Endothelial cell of umbilical vein (primary cell): ENCODE measurements around the gene ARHGEF7. TPM values are rescaled to one million over a fixed set of nuclear protein-coding genes. Genes with fewer than 3 reads are reported as not detected.

Experiments
- BruUV-seq: library from RNA; stranded (reverse); fragments of 400-500 nt; replicated peaks from 2 replicates; lab custom pipeline; 2021; lab: Mats Ljungman, UMichigan
- CTCF ChIA-PET: fragments of 300-600, 350-600 bp; sonication (Branson Sonifier 250); formaldehyde crosslinking; loops from one replicate; lab custom pipeline; 2021; ENCODE audit warnings: antibody characterized with exemption, inconsistent platforms; lab: Charles Lee
- POLR2A ChIA-PET: fragments of 300-600, 350-600 bp; sonication (Branson Sonifier 250); formaldehyde crosslinking; loops from one replicate; lab custom pipeline; 2021; ENCODE audit warnings: antibody characterized with exemption, inconsistent platforms; lab: Charles Lee
- DNase-seq: peaks from one replicate; pipeline ENCODE4 v3.0.0-alpha.2; 2011; ENCODE audit warnings: low read depth, low spot score
- FAIRE-seq: peaks from 2 replicates; lab custom pipeline; 2011; peaks lifted over from hg19 to GRCh38; lab: Jason Lieb, UNC
- H2AFZ ChIP-seq: 2 replicates; pipeline ENCODE4 v1.6.0; 2012; ENCODE audit warnings: low read depth, low read length, control low read depth, inconsistent platforms
- H3K27ac ChIP-seq: 2 replicates; pipeline ENCODE4 v1.5.1; 2011; ENCODE audit warnings: low read depth, mild to moderate bottlenecking, control low read depth, low read length, moderate library complexity; ENCODE audit not compliant: insufficient read depth
- H3K27me3 ChIP-seq, 2 experiments: 2 replicates each; pipeline versions ENCODE4 v1.6.0 to v1.6.1; 2011; ENCODE audit warnings: low read length in 2 of 2, mixed read lengths in 1 of 2; ENCODE audit not compliant: control insufficient read depth in 2 of 2, insufficient read depth in 2 of 2
- H3K36me3 ChIP-seq, 2 experiments: 2 replicates in 1 of 2; 3 replicates in 1 of 2; pipeline ENCODE4 v1.5.1; 2011; ENCODE audit warnings: low read length in 2 of 2, mild to moderate bottlenecking in 1 of 2, moderate library complexity in 1 of 2; ENCODE audit not compliant: control insufficient read depth in 2 of 2, insufficient read depth in 2 of 2; ENCODE audit errors: extremely low read depth in 1 of 2
- H3K4me1 ChIP-seq: 3 replicates; pipeline ENCODE4 v1.5.1; 2011; ENCODE audit warnings: mild to moderate bottlenecking, low read length; ENCODE audit not compliant: control insufficient read depth, insufficient read depth; ENCODE audit errors: extremely low read depth
- H3K4me2 ChIP-seq: 2 replicates; pipeline ENCODE4 v1.6.1; 2011; ENCODE audit warnings: low read length, control low read depth, mixed read lengths; ENCODE audit not compliant: insufficient read depth
- H3K4me3 ChIP-seq, 3 experiments: fragments of 200-600 bp in 1 of 3; sonication (generic), shearing (Covaris generic) in 1 of 3; replicated peaks in 1 of 3; 2 replicates each; pipeline ENCODE4 v1.5.1; 2011 to 2016; ENCODE audit warnings: control low read depth in 3 of 3, low read length in 3 of 3, mild to moderate bottlenecking in 2 of 3, inconsistent platforms in 1 of 3, low read depth in 1 of 3, moderate library complexity in 1 of 3; ENCODE audit not compliant: insufficient read depth in 1 of 3
- H3K79me2 ChIP-seq: 2 replicates; pipeline ENCODE4 v1.6.0; 2012; ENCODE audit warnings: low read length, inconsistent platforms; ENCODE audit not compliant: control insufficient read depth, insufficient read depth
- H3K9ac ChIP-seq: replicated peaks from 2 replicates; pipeline ENCODE3; 2011; ENCODE audit warnings: low read length, control low read depth; ENCODE audit not compliant: insufficient read depth; ENCODE audit errors: extremely low read depth
- H3K9me1 ChIP-seq: replicated peaks from 3 replicates; pipeline ENCODE4 v1.6.0; 2011; ENCODE audit warnings: mild to moderate bottlenecking, low read length; ENCODE audit not compliant: control insufficient read depth, insufficient read depth; ENCODE audit errors: extremely low read depth
- H3K9me3 ChIP-seq: replicated peaks from 2 replicates; pipeline ENCODE4 v1.5.1; 2012; ENCODE audit warnings: low read length, inconsistent platforms; ENCODE audit not compliant: control insufficient read depth, insufficient read depth
- H4K20me1 ChIP-seq: replicated peaks from 2 replicates; pipeline ENCODE3; 2011; ENCODE audit warnings: mild to moderate bottlenecking, low read length; ENCODE audit not compliant: control insufficient read depth, insufficient read depth; ENCODE audit errors: extremely low read depth
- EZH2 ChIP-seq: IDR thresholded peaks from 2 replicates; pipeline ENCODE4 v1.6.1; 2012; ENCODE audit warnings: borderline replicate concordance, low read depth, mild to moderate bottlenecking, moderate library complexity, low read length, inconsistent platforms; ENCODE audit not compliant: severe bottlenecking
- FOS ChIP-seq: IDR thresholded peaks from 2 replicates; pipeline ENCODE4 v1.6.1; 2011; ENCODE audit warnings: mild to moderate bottlenecking, low read length, moderate library complexity, borderline replicate concordance; ENCODE audit not compliant: insufficient read depth
- GATA2 ChIP-seq: IDR thresholded peaks from 2 replicates; pipeline ENCODE4 v1.7.0; 2011; ENCODE audit warnings: low read depth, mild to moderate bottlenecking, moderate library complexity, mixed read lengths, low read length; ENCODE audit not compliant: insufficient read length, insufficient read depth
- JUN ChIP-seq: IDR thresholded peaks from 2 replicates; pipeline ENCODE4 v1.6.1; 2011; ENCODE audit warnings: borderline replicate concordance, low read depth; ENCODE audit not compliant: insufficient read length, insufficient read depth
- MYC ChIP-seq: IDR thresholded peaks from one replicate; pipeline ENCODE4 v1.6.1; 2011; ENCODE audit warnings: mild to moderate bottlenecking, low read depth, low read length
- POLR2A ChIP-seq: IDR thresholded peaks from 2 replicates; pipeline ENCODE4 v1.6.1; 2012; ENCODE audit warnings: low read depth, mild to moderate bottlenecking, control low read depth, low read length
- POLR2AphosphoS5 ChIP-seq: IDR thresholded peaks from 2 replicates; pipeline ENCODE4 v1.6.1; 2012; ENCODE audit warnings: low read depth, mild to moderate bottlenecking, control low read depth, low read length, moderate library complexity; ENCODE audit not compliant: insufficient read depth
- dilution Hi-C: fragments of 300-500 bp; cut with MboI; formaldehyde crosslinking; loops from one replicate; pipeline ENCODE4 v1.15.0; 2019; ENCODE audit warnings: low sequenced_read_pairs; ENCODE audit not compliant: extremely low pct_ligation_motif_present
- intact Hi-C: fragments of 100-400 bp; cut with micrococcal nuclease; formaldehyde crosslinking; loops from one replicate; pipeline ENCODE4 v1.10.0; 2022
- polyA plus RNA-seq, 4 experiments: library from polyadenylated mRNA; depleted of rRNA in 3 of 4; stranded (reverse) in 3 of 4; unstranded in 1 of 4; fragments of >200 nt; gene quantifications; 2 replicates each; pipeline versions ENCODE4 v1.2.1 to v1.2.3, GENCODE V29; 2011 to 2012; ENCODE audit warnings: missing spikeins in 1 of 4
- total RNA-seq: library from RNA; stranded (reverse); gene quantifications from 2 replicates; pipeline ENCODE4 v1.2.3, GENCODE V29; 2021
- TF ChIP-seq, protein P1 (sequence below): IDR thresholded peaks from 2 replicates; pipeline ENCODE4 v1.6.1; 2011; ENCODE audit not compliant: insufficient read depth, insufficient read length
- TF ChIP-seq, protein P2 (sequence below), 2 donors: IDR thresholded peaks; 1 replicate in 1 of 2; 2 replicates in 1 of 2; pipeline ENCODE4 v1.5.1; 2011; ENCODE audit warnings: low read length in 2 of 2, mild to moderate bottlenecking in 2 of 2, moderate library complexity in 2 of 2, control low read depth in 1 of 2, inconsistent platforms in 1 of 2, low read depth in 1 of 2; ENCODE audit not compliant: insufficient read depth in 1 of 2; ENCODE audit errors: extremely low read depth in 1 of 2

ARHGEF7 gene
- total and polyA plus RNA-seq, 2 donors (not counting 3 experiments of a cell fraction or from before 2014, with no cell fraction given), result 94.9 to 155 TPM

DNA sequence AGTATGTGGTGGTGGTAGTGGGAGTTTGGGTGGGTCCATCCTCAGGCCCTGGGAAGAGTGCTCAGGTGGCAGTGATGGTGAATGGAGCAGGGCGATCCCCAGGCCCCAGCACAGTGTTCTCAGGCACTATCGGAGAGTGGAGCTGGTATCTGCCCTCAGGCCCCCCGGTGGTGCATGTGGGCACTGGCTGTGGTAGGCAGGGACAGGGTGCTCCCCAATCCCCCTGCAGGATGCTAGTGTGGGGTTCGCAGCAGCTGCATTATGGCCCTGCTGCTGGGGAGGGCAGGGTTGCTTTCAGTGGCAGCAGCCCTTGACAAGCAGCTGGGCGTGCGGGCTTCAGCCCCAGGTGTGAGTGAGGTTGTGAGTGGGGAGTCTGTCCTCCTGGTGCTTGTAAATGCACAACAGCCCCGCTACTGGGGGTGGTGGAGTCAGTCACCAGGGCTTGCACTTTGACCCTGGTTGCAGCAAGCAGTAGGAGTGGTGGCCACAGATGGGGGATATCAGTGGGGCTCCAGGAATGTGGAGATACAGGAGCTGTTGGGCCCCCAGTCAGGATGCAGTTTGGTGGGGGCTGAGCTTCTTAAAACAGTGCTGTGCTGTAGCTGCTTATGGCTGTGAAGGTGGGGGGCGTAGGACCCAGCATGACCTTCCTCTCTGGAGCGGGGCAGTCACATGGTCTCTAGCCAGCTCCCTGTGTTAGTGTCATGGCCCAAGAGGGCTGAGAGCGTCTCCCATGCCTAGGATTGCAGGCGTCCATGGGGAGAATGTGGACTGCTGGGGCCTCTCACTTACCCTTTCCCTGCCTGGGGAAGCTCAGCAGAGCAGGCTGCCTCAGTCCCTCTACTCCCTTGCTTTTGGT, 38.7 kb upstream of the ARHGEF7 start:
- no peak overlapping the region for H3K9ac ChIP-seq
- H3K27me3 ChIP-seq, result no peaks in the 10 kb centered on the region
- dilution Hi-C loops (no loop called here), intact Hi-C loops (no loop called here)
- no peak overlapping the region for H3K4me2 ChIP-seq
- no peaks in the 10 kb centered on the region for H3K9me1 ChIP-seq
- BruUV-seq, result no TSS peak
- FAIRE-seq, result no peak
- POLR2A ChIA-PET, result interaction anchor here (0.7 kb wide), 1 partner anchor 122 kb away, joined by 3 read pairs; no protein-coding TSS in a partner anchor
- H3K4me1 ChIP-seq, result no peaks in the 10 kb centered on the region
- no peak overlapping the region for H3K4me3 ChIP-seq
- H3K9me3 ChIP-seq, result no peaks in the 10 kb centered on the region
- no peak overlapping the region for H3K27ac ChIP-seq
- no peak overlapping the region for H2AFZ ChIP-seq
- no peaks in the 10 kb centered on the region for H3K36me3 ChIP-seq
- H4K20me1 ChIP-seq, result no peaks in the 10 kb centered on the region
- H3K79me2 ChIP-seq, result no peaks in the 10 kb centered on the region
- CTCF ChIA-PET, result interaction anchor here (1.9 kb wide), 1 partner anchor 9 kb away, joined by 14 read pairs; no protein-coding TSS in a partner anchor
- no peak for DNase-seq
- TF ChIP-seq, protein P1, sequence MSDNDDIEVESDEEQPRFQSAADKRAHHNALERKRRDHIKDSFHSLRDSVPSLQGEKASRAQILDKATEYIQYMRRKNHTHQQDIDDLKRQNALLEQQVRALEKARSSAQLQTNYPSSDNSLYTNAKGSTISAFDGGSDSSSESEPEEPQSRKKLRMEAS, result no peak
- TF ChIP-seq JUN, result no peak
- no peak for TF ChIP-seq POLR2A
- no peak for TF ChIP-seq EZH2
- TF ChIP-seq GATA2, result no peak
- no peak for TF ChIP-seq FOS
- no peak for TF ChIP-seq MYC
- no peak for TF ChIP-seq POLR2AphosphoS5
- TF ChIP-seq, protein P2, sequence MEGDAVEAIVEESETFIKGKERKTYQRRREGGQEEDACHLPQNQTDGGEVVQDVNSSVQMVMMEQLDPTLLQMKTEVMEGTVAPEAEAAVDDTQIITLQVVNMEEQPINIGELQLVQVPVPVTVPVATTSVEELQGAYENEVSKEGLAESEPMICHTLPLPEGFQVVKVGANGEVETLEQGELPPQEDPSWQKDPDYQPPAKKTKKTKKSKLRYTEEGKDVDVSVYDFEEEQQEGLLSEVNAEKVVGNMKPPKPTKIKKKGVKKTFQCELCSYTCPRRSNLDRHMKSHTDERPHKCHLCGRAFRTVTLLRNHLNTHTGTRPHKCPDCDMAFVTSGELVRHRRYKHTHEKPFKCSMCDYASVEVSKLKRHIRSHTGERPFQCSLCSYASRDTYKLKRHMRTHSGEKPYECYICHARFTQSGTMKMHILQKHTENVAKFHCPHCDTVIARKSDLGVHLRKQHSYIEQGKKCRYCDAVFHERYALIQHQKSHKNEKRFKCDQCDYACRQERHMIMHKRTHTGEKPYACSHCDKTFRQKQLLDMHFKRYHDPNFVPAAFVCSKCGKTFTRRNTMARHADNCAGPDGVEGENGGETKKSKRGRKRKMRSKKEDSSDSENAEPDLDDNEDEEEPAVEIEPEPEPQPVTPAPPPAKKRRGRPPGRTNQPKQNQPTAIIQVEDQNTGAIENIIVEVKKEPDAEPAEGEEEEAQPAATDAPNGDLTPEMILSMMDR (IDR thresholded peaks at IDR 0.05; ENCODE audit: extremely low read depth in 1 of 2, insufficient read depth in 1 of 2, low read depth in 1 of 2, low read length in 2 of 2), result no peak
